Activated gamma-delta T cell treated with anti-CD3 and anti-CD28 coated beads, Interleukin-2, amount 50 U/mL, for 16 hours (primary cell): Measurements from ENCODE around the gene PDZRN3.
"Not testable (repeated sequence)": the region's sequence is repeated elsewhere in the genome, so short reads cannot be mapped to it uniquely, and the experiment has no call there.

Experiments
- DNase-seq: peaks from one replicate; pipeline ENCODE4 v3.0.0-alpha.2; 2020; ENCODE audit warnings: low read depth

The PDZRN3 gene

DNA sequence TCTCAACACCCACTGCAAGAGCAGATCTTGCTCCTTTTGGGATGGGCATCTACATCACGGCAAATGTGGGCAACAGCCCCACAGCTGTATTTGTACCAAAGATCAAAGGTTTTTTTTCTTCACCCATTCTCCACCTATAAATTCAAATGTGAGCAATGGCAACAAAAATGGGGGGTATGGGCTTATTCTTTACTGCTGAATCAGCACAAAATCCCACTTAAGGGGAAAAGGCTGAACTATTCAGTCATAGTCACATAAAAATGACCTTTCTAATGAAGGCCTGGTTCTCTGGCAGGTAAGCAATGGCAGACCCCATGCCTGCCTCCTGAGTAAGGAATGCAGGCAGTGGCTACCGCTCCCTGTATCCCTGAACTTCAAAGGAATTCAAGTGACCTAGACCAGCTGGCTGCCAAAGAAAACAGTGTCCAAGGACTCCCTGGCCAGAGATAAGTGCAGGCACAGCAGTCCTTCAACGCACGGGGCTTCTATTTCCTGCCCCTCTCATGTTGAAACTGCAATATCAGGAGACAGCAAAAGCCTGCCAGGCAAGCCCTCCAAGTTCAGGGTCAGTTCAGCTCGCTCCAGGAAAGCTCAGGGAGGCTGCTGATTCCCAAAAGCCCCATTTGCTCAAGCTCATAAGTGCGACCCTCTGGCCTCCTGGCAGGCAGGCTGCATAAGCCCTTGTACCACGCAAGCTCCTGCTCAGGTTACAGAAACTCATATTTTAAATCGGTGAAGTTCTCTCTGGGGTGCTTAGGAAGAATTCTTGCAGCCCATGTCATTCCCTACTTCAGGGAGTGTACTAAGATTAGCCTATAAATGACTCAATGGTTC is 134.1 kb downstream of the PDZRN3 start:
- no peak for DNase-seq

DNA sequence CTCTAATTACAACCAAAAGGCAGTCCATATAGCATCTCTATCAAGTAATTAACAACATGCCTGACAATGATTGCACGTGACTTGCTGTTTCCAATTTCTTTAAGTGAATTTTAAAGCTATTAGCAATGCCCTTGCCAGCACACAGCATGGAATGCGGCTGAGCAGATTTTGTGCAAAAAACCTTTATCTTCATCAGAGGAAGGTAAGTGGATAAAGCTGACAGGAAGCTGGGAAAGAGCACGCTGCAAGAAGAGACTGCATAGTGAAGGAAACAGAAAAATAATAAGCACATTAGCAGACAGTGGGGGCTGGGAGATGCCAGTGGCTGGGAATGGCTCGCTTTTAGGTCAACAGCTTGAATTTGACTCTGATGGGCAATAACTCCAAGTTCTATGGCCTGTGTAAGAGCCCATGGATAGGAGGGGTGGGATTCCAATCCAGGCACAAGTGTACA is 138.8 kb downstream of the PDZRN3 start:
- DNase-seq: no peak

DNA sequence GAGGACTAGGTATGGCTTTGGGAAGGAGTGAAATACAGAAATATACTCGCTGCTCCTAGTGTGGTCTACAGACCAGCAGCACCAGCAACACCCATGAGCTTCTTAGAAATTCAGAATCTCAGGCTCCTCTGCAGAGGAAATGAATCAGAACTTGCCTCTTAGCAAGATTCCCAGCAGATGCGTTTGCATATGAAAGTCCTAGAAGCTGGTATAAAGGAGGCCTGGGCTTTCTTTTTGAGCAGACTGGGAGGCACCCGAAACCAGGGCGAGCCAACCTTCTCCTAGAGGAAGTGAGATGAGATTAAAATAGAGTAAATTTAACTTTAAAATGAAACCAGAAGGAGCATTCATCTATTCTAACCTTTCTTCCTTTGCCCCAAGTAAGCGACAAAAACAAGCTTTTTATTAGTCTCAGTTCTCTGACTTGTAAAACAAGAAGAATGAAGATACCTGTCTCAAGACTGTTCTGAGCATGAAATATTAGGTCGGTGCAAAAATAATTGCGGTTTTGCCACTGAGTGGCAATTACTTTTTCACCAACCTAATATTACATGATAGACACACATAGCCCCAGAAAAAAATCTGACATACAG is 140.0 kb downstream of the PDZRN3 start:
- no peak for DNase-seq

- no peak for DNase-seq
Measured at GRCh38 chr3:73481888-73482287, 142.9 kb downstream of the PDZRN3 start.

DNA sequence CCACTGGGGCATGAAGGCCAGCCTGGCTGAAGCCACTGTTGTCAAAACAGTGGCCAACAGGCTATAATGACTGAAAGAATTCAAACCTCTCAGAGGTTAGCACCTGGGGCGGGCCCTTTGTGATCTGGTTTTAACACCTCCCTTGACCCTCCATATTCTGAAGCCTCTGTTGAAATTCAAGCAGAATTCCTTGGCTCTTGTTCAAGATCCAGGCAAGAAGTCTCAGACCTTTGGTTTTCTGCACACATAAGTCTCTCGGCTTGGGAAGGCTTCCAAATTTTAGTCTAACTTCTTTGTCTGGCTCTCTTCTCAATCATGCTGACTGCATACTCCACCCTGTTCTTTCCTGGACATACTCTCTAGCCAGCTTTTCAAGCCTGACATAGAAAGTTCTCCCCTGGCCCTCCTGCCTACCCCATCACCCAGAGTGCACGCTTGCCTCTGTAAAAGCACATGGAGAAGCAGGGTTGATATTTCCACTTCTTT is 144.5 kb downstream of the PDZRN3 start:
- no peak for DNase-seq

GRCh38 chr3:73479325-73479724 is 145.4 kb downstream of the PDZRN3 start:
- no peak for DNase-seq

DNA sequence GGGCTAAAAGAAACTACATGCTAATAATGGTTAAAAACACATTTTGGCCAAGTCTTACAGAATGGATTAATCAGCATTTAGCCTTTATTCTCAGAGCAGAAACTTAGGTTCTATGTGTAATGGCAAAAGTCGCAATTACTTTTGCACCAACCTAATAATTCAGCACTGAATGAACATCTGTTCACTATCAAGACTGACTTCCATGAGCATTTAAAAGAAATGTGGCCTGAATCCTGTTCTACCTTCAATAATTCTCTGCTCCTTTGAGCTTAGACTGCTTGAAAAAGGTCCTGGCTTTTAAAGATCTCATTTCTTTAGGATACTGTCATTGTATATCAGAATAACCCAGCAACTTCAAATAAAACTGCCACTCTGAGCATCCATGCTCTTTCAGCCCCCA is 145.9 kb downstream of the PDZRN3 start:
- no peak for DNase-seq

DNA sequence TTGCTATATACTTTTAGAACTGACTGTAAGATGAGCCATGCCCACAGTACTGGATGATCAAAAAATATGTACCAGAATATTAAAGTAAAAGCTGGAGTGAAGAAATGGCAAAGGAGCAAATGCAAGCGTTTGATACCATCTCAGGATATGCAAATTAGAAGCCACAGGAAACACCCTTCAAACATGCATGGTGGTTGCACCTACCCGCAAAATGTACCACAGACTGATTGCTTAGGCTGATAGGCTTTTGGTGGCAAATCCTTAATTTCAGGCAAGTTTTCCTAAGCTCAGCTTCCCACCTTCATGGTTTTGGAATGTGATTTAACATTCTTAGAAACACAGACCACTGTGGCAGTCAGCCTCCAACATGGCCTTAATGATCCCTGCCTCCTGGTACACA is 149.0 kb downstream of the PDZRN3 start:
- DNase-seq: no peak

- no peak for DNase-seq
Measured at GRCh38 chr3:73475175-73475574, 149.6 kb downstream of the PDZRN3 start.

DNA sequence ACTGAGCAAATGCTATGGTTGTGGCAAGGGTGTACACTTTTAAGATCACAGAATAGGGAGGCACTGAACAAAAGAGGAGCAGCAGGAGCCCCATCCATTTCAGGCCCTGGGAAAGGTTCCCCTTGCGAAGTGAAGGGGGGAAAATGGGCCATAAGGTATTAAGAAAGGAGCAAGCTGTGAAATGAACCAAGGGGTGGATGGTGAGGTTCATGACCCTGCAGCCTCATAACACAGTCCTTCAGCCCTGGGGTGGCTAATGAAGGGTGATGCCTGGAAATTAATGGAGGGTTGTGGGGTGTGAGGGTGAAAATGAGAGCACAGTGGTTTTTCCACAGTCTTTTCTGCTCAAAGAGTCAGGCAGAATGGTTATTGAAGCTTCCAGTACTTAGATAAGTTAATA is 150.1 kb downstream of the PDZRN3 start:
- no peak for DNase-seq

DNA sequence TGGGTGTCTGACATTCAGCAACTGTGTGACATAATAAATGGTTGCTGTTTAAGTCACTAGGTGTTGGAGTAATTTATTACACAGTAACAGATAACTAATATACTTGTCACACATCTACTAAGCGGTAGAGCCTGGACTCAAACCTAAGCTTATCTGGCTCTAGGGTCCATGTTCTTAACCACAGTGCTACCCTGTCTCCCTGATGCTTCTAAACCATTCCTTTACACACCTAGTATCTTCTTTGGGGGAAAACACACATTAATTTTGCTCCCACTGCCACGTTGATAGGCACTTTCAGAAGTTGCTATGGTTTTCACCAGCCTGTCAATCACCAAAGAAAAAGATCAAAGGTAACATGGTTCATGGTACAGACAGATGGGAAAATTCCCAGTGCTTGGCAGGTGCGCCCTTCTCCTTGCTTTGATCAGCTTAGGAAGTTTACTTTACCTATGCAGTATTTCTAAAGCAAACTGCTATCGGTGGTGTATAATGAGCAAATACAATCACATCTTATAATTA is 150.8 kb downstream of the PDZRN3 start:
- no peak for DNase-seq

- DNase-seq: no peak
Measured at GRCh38 chr3:73473181-73473897, 151.4 kb downstream of the PDZRN3 start.

DNA sequence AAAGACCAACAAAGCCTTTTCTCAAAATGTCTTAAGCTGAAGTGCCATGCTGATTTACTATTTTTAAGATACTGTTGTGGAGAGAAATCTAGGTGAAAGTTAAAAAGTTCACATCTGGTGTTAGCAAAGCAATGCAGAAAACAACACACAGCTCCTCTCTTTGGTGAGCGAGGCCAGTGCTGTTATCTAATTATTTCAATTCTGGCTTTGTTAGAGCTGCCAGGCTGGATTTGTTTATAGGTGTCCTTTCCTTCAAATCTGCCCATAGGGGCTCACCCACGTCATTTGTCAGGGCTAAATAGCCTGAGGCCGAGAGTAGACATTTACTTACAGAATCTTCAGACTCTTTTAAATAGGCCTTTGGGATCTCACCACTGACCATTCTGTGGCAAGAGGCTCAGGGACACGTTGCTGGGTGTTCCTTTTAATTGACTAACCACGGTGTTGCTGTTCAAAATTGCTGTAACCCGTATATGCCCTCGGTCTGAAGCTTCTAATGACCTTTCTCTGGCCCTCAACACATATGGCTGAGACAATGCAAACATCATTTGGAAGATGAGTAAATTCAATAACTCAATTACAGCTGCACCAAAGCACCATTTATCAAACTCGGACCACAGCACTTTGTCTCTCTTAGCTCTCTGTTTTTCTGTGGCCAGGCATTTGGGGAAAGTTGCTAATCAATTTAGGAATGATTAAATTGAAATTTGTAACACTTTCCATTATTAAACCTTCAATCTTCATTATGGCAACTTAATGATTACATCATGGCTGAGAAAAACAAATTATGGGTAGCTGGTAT is 152.6 kb downstream of the PDZRN3 start:
- no peak for DNase-seq

GRCh38 chr3:73470860-73471259 is 153.9 kb downstream of the PDZRN3 start:
- no peak for DNase-seq

DNA sequence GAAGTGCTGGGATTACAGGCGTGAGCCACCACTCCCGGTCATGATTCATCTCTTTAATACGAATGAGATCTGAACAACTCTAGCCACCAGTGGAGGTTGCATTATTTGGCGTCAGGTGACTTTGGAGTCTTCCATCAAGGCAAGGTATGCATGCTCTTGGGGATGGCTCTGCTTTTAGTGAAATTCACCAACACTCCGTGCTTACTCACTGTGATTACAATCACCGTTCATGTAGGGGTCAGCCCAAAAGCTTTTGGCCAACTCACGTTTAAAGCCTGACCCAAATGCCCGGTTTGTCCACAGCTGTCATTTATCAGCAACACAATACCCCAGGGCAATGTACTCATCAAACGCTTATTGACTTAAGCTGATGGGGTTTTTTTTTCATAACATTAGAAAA is 155.4 kb downstream of the PDZRN3 start:
- no peak for DNase-seq

GRCh38 chr3:73467211-73467610 is 157.5 kb downstream of the PDZRN3 start:
- DNase-seq: no peak

GRCh38 chr3:73465926-73466325 is 158.8 kb downstream of the PDZRN3 start:
- DNase-seq: no peak

GRCh38 chr3:73464126-73464525 is 160.6 kb downstream of the PDZRN3 start:
- DNase-seq: not testable (repeated sequence)

- DNase-seq: no peak
Measured at GRCh38 chr3:73461547-73461946, 163.2 kb downstream of the PDZRN3 start.

DNA sequence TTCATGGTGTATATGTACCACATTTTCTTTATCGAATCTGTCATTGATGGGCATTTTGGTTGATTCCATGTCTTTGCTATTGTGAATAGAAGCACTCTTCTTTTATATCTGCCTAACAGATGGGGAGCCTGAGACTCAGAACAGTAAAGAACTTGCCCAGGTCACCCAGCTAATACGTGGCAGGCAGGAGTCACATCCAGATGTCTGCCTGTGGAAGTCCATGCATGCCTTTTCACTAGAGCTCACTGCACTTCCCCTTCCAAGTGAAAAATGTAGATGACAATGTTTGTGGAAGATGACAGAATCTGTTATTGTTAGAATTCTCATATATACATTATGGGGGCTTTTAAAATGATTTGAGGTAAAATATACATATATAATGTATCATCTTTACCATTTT is 165.0 kb downstream of the PDZRN3 start:
- no peak for DNase-seq

GRCh38 chr3:73453666-73454065 is 171.1 kb downstream of the PDZRN3 start:
- DNase-seq: no peak

- DNase-seq: no peak
Measured at GRCh38 chr3:73452729-73453128, 172.0 kb downstream of the PDZRN3 start.
